ENCODE results near the gene SNAPC4. TPM values are rescaled to one million over a fixed set of nuclear protein-coding genes. Genes with fewer than 3 reads are reported as not detected.

SNAPC4 gene
- total and polyA plus RNA-seq, 9 of the 15 experiments (the other 6 are each of a cell fraction or from before 2014, with no cell fraction given), result 0.21 to 21.8 (median 8.8) TPM

GRCh38 chr9:136410500-136411287, 10.7 kb upstream of the SNAPC4 start, which contains the start of the genes ENTR1 and PMPCA (continued):
- TF ChIP-seq OTX1 (CRISPR knock-in tag; IDR thresholded peaks at IDR 0.05), result peak; percentile 54; the same call in 1 of the 2 replicates
- TF ChIP-seq ZNF197 (CRISPR knock-in tag; IDR thresholded peaks at IDR 0.05; ENCODE audit: low read depth), result no peak
- TF ChIP-seq USF1 (CRISPR knock-in tag; IDR thresholded peaks at IDR 0.05), result no peak
- TF ChIP-seq ZNF57 (CRISPR knock-in tag; IDR thresholded peaks at IDR 0.05), result no peak
- no peak for TF ChIP-seq THRA (IDR thresholded peaks at IDR 0.05)
- peak; percentile 89 for TF ChIP-seq ETV5 (CRISPR knock-in tag; IDR thresholded peaks at IDR 0.05; ENCODE audit: low read depth)
- no peak; the same call in 1 of the 2 replicates for TF ChIP-seq PRMT5 (CRISPR knock-in tag; IDR thresholded peaks at IDR 0.05)
- no peak for TF ChIP-seq LARP7 (IDR thresholded peaks at IDR 0.05)
- TF ChIP-seq TBL1XR1 (IDR thresholded peaks at IDR 0.05; ENCODE audit: low read length in 2 of 2), result no peak
- TF ChIP-seq ZNF766 (CRISPR knock-in tag; conservative IDR thresholded peaks at IDR 0.05), result no peak
- TF ChIP-seq MCM7 (IDR thresholded peaks at IDR 0.05), result no peak
- no peak for TF ChIP-seq ZNF830 (CRISPR knock-in tag; IDR thresholded peaks at IDR 0.05)
- no peak for TF ChIP-seq NFE2 (IDR thresholded peaks at IDR 0.05; ENCODE audit: low read depth)
- no peak for TF ChIP-seq ZSCAN29 (IDR thresholded peaks at IDR 0.05)
- TF ChIP-seq ELF4 (CRISPR knock-in tag; IDR thresholded peaks at IDR 0.05), result peak; percentile 71; the same call in 1 of the 2 replicates
- no peak for TF ChIP-seq ZNF277 (CRISPR knock-in tag; IDR thresholded peaks at IDR 0.05; ENCODE audit: borderline replicate concordance)
- TF ChIP-seq KAT2B (IDR thresholded peaks at IDR 0.05; ENCODE audit: low read depth, low read length), result no peak
- TF ChIP-seq CXXC5 (CRISPR knock-in tag; IDR thresholded peaks at IDR 0.05), result peak; percentile 80
- no peak for TF ChIP-seq GATA2 (CRISPR knock-in tag; IDR thresholded peaks at IDR 0.05)
- no peak for TF ChIP-seq CEBPG (CRISPR knock-in tag; IDR thresholded peaks at IDR 0.05)
- TF ChIP-seq CEBPG (tag; conservative IDR thresholded peaks at IDR 0.05 in 1 of 2, IDR thresholded peaks at IDR 0.05 in 1 of 2), result no peak
- no peak for TF ChIP-seq ZKSCAN8 (CRISPR knock-in tag; IDR thresholded peaks at IDR 0.05)
- no peak for TF ChIP-seq GABPB2 (CRISPR knock-in tag; conservative IDR thresholded peaks at IDR 0.05)
- TF ChIP-seq ARID3B (CRISPR knock-in tag; IDR thresholded peaks at IDR 0.05; ENCODE audit: borderline replicate concordance), result peak; percentile 21; the same call in 1 of the 2 replicates
- TF ChIP-seq TARDBP (IDR thresholded peaks at IDR 0.05), result no peak
- TF ChIP-seq ZNF586 (CRISPR knock-in tag; conservative IDR thresholded peaks at IDR 0.05), result no peak
- no peak for TF ChIP-seq HDAC6 (IDR thresholded peaks at IDR 0.05; ENCODE audit: low read depth, low read length)
